ENCODE data around the gene ADNP2.

DNA sequence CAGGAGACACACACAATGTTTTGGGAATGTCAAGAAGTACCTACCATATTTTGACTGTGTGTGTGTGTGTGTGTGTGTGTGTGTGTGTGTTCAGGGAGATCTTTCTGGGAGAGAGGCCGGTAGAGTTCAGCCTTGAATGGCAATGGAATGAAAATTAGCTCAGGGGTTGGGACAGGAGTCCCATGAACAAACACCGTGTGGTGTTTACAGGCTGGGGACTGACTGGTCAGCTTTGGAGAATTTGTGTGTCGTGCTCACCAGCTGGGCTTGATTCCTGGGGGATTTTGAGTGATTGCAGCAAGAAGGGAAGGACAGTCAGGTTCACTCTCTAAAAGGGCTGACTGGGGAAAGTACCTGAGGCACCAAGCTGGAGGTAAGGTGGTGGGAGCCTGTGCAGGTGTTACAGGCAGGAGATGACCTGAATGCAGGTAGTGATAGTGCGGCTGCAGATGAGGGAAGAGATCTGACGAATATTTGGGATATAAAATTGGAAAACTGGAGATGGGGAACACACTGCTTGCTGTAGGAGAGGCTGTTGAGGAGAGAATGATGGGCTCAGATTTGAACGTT is 2.5 kb upstream of the ADNP2 start:
- TF ChIP-seq, protein P1, sequence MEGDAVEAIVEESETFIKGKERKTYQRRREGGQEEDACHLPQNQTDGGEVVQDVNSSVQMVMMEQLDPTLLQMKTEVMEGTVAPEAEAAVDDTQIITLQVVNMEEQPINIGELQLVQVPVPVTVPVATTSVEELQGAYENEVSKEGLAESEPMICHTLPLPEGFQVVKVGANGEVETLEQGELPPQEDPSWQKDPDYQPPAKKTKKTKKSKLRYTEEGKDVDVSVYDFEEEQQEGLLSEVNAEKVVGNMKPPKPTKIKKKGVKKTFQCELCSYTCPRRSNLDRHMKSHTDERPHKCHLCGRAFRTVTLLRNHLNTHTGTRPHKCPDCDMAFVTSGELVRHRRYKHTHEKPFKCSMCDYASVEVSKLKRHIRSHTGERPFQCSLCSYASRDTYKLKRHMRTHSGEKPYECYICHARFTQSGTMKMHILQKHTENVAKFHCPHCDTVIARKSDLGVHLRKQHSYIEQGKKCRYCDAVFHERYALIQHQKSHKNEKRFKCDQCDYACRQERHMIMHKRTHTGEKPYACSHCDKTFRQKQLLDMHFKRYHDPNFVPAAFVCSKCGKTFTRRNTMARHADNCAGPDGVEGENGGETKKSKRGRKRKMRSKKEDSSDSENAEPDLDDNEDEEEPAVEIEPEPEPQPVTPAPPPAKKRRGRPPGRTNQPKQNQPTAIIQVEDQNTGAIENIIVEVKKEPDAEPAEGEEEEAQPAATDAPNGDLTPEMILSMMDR (IDR thresholded peaks at IDR 0.05; ENCODE audit: low read depth, low read length), result no peak
- no peak for TF ChIP-seq EZH2phosphoT487 (IDR thresholded peaks at IDR 0.05; ENCODE audit: low read depth)
